Muscle of arm (tissue), 12 donors: ENCODE data around the gene TSPAN16. TPM values are rescaled to one million over a fixed set of nuclear protein-coding genes. Genes with fewer than 3 reads are reported as not detected.

ENCODE experiments used
- polyA plus RNA-seq, 12 donors: library from polyadenylated mRNA; unstranded; fragments of 120-200 nt; gene quantifications; one replicate each; pipeline ENCODE4 v1.2.1, GENCODE V29; 2013; ENCODE audit not compliant: insufficient read length in 12 of 12

TSPAN16 gene
- polyA plus RNA-seq, 12 donors = not detected

Other genes starting within 250 kb of the TSPAN16 start
- gene LDLR, start 206.7 kb upstream of the TSPAN16 start, polyA plus RNA-seq = 10 to 100 TPM in 11 of 12 donors, not detected in 1; 14.3 to 33.0 (median 22.2) TPM
- gene SPC24, start 140.4 kb upstream of the TSPAN16 start, polyA plus RNA-seq = 10 to 100 TPM in 5 of 12 donors, 1 to 10 TPM in 5, not detected in 2; 6.9 to 19.1 (median 10.4) TPM
- gene KANK2, start 98.6 kb upstream of the TSPAN16 start, polyA plus RNA-seq = 100 to 1,000 TPM in 11 of 12 donors, not detected in 1; 100 to 164 (median 118) TPM
- gene ANGPTL8, start 56.5 kb upstream of the TSPAN16 start, polyA plus RNA-seq = under 1 TPM in 6 of 12 donors, not detected in 6; 0.32 to 0.89 (median 0.50) TPM
- gene DOCK6, start 33.6 kb upstream of the TSPAN16 start, polyA plus RNA-seq = 10 to 100 TPM in 11 of 12 donors, not detected in 1; 23.7 to 53.7 (median 37.5) TPM
- gene RAB3D, start 43.5 kb downstream of the TSPAN16 start, polyA plus RNA-seq = 10 to 100 TPM in 3 of 12 donors, 1 to 10 TPM in 8, not detected in 1; 4.9 to 22.5 (median 6.8) TPM
- gene TMEM205, start 50.1 kb downstream of the TSPAN16 start, polyA plus RNA-seq = 10 to 100 TPM in 11 of 12 donors, not detected in 1; 34.5 to 56.2 (median 42.0) TPM
- 10 to 100 TPM in 4 of 12 donors, 1 to 10 TPM in 7, not detected in 1; 4.5 to 33.7 (median 8.1) TPM for gene CCDC159, start 50.4 kb downstream of the TSPAN16 start, polyA plus RNA-seq
- 10 to 100 TPM in 7 of 12 donors, 1 to 10 TPM in 4, not detected in 1; 8.4 to 22.0 (median 11.2) TPM for gene PLPPR2, start 59.3 kb downstream of the TSPAN16 start, polyA plus RNA-seq
- 1 to 10 TPM in 8 of 12 donors, under 1 TPM in 2, not detected in 2; 0.86 to 2.4 (median 1.3) TPM for gene SWSAP1, start 78.5 kb downstream of the TSPAN16 start, polyA plus RNA-seq
- gene EPOR, start 88.2 kb downstream of the TSPAN16 start, polyA plus RNA-seq = 1 to 10 TPM in 11 of 12 donors, not detected in 1; 2.5 to 5.9 (median 3.3) TPM
- gene RGL3, start 123.2 kb downstream of the TSPAN16 start, polyA plus RNA-seq = 1 to 10 TPM in 3 of 12 donors, under 1 TPM in 7, not detected in 2; 0.40 to 1.5 (median 0.55) TPM
- gene ODAD3, start 139.0 kb downstream of the TSPAN16 start, polyA plus RNA-seq = under 1 TPM in 10 of 12 donors, not detected in 2; 0.16 to 0.41 (median 0.29) TPM
- 100 to 1,000 TPM in 11 of 12 donors, not detected in 1; 128 to 211 (median 169) TPM for gene PRKCSH, start 139.5 kb downstream of the TSPAN16 start, polyA plus RNA-seq
- gene ELAVL3, start 184.9 kb downstream of the TSPAN16 start, polyA plus RNA-seq = 1 to 10 TPM in 1 of 12 donors, under 1 TPM in 6, not detected in 5; 0.05 to 4.3 (median 0.21) TPM
- gene ZNF653, start 209.7 kb downstream of the TSPAN16 start, polyA plus RNA-seq = 1 to 10 TPM in 10 of 12 donors, not detected in 2; 2.7 to 9.3 (median 4.6) TPM
- gene ECSIT, start 233.0 kb downstream of the TSPAN16 start, polyA plus RNA-seq = 10 to 100 TPM in 11 of 12 donors, not detected in 1; 28.4 to 47.2 (median 35.2) TPM
- 100 to 1,000 TPM in 7 of 12 donors, 10 to 100 TPM in 4, not detected in 1; 37.7 to 129 (median 108) TPM for gene CNN1, start 242.7 kb downstream of the TSPAN16 start, polyA plus RNA-seq